Activated T-helper 17 cell treated with anti-CD3 and anti-CD28 coated beads, Interleukin-2, amount 50 U/mL, for 72 hours (primary cell): Measurements from ENCODE around the gene KIF9. TPM values are rescaled to one million over a fixed set of nuclear protein-coding genes. Genes with fewer than 3 reads are reported as not detected.
"Not testable (repeated sequence)": the region's sequence is repeated elsewhere in the genome, so short reads cannot be mapped to it uniquely, and the experiment has no call there.

Experiments
- ATAC-seq: fragments of 150-1000 bp; cut with Tn5 transposase; replicated peaks from 2 replicates; pipeline ENCODE4 v1.10.0; 2021; ENCODE audit warnings: mild to moderate bottlenecking, moderate library complexity
- H3K27ac Mint-ChIP-seq: one replicate; pipeline ENCODE4 v1.8.0; 2022; ENCODE audit warnings: mixed read lengths
- H3K27me3 Mint-ChIP-seq: one replicate; pipeline ENCODE4 v1.8.0; 2022; ENCODE audit warnings: mixed read lengths
- H3K36me3 Mint-ChIP-seq: one replicate; pipeline ENCODE4 v1.8.0; 2022; ENCODE audit warnings: low read depth, mild to moderate bottlenecking, mixed read lengths
- H3K4me1 Mint-ChIP-seq: one replicate; pipeline ENCODE4 v1.8.0; 2022; ENCODE audit warnings: mixed read lengths
- H3K4me3 Mint-ChIP-seq: one replicate; pipeline ENCODE4 v1.8.0; 2022; ENCODE audit warnings: mild to moderate bottlenecking, mixed read lengths
- H3K9me3 Mint-ChIP-seq: one replicate; pipeline ENCODE4 v1.8.0; 2022; ENCODE audit warnings: mixed read lengths
- total RNA-seq, 2 donors: library from RNA; stranded (reverse); gene quantifications; one replicate each; pipeline ENCODE4 v1.2.3, GENCODE V29; 2022

The KIF9 gene, protein sequence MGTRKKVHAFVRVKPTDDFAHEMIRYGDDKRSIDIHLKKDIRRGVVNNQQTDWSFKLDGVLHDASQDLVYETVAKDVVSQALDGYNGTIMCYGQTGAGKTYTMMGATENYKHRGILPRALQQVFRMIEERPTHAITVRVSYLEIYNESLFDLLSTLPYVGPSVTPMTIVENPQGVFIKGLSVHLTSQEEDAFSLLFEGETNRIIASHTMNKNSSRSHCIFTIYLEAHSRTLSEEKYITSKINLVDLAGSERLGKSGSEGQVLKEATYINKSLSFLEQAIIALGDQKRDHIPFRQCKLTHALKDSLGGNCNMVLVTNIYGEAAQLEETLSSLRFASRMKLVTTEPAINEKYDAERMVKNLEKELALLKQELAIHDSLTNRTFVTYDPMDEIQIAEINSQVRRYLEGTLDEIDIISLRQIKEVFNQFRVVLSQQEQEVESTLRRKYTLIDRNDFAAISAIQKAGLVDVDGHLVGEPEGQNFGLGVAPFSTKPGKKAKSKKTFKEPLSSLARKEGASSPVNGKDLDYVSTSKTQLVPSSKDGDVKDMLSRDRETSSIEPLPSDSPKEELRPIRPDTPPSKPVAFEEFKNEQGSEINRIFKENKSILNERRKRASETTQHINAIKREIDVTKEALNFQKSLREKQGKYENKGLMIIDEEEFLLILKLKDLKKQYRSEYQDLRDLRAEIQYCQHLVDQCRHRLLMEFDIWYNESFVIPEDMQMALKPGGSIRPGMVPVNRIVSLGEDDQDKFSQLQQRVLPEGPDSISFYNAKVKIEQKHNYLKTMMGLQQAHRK
- 1 to 10 TPM; 3.0 to 5.6 TPM for total RNA-seq

DNA sequence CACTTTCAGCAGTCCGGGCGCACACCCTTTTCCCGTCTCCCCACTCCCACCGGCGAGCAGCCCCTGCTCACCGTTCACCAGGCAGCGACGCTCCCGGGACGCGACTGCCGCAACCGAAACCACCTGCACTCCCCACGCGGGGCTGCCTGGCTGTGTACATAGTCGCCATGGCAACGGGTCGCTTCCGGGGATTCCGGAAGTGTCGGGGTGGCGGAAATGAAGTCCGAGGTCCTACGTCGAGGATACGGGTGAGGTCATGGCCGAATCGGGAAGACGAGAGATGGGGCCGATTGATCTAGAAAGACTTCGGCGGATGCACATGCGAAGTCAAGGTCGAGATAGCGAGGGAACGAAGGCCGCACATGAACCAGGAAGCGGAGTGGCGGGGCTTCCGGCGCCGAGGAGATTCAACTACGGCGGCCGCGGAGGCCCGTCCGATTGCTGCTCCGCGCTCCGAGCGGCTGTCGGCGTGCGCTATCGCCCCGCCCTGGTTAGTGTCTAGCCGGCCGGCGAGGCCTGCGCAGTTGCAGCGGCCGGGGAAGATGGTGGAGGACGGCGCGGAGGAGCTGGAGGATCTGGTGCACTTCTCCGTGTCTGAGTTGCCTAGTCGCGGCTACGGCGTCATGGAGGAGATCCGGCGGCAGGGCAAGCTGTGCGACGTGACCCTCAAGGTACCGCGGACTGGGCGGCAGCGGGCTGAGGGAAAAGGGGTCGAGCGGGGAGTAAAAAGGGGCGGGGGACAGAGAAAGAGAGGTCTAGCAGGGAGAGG is at the start of gene KIF9, which contains the start of gene KLHL18:
Gene KIF9, minus strand, starts transcription at position 376 of the 769 bp plus-strand sequence. CDS start 5,425 bp downstream, outside the sequence.
Gene KLHL18, plus strand, starts transcription at position 521 of the 769 bp plus-strand sequence. Its CDS starts 22 bp downstream, at position 543.
- H3K27me3 Mint-ChIP-seq: no peaks in the 10 kb centered on the region
- peaks cover 13% of the 10 kb centered on the region for H3K4me1 Mint-ChIP-seq
- peaks cover 45% of the 10 kb centered on the region for H3K36me3 Mint-ChIP-seq
- peak within 1 kb of the TSS; percentile 98 for H3K27ac Mint-ChIP-seq
- peak; percentile 93 for ATAC-seq
- no peaks in the 10 kb centered on the region for H3K9me3 Mint-ChIP-seq
- H3K4me3 Mint-ChIP-seq: peak within 1 kb of the TSS; percentile 97

DNA sequence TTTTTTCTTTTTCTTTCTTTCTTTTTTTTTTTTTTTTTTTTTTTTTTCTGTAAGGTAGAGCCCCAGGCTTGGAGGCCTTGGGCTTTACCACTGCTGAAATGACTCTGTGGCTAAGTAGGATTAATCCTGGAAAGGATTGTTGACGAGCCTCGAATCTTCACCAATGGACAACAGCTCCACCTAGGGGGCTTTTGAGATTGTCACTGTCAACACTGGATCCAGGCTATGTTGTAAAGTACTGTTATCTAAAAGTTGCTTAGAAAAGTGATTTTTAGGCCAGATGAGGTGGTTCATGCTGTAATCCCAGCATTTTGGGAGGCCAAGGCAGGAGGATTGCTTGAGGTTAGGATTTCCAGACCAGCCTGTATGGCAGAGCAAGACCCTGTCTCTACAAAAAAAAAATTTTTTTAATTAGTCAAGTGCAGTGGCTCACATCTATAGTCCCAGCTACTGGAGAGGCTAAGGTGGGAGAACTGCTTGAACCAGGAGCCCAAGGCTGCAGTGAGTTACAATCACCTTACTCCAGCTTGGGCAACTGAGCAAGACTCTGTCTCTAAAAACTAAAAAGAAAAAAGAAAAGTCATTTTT is 41.8 kb upstream of the KIF9 start:
- H3K36me3 Mint-ChIP-seq: peaks cover 98% of the 10 kb centered on the region
- H3K4me3 Mint-ChIP-seq: no peak overlapping the region
- H3K27ac Mint-ChIP-seq: no peak overlapping the region
- no peaks in the 10 kb centered on the region for H3K27me3 Mint-ChIP-seq
- no peaks in the 10 kb centered on the region for H3K4me1 Mint-ChIP-seq
- no peaks in the 10 kb centered on the region for H3K9me3 Mint-ChIP-seq
- ATAC-seq: peak; percentile 72

DNA sequence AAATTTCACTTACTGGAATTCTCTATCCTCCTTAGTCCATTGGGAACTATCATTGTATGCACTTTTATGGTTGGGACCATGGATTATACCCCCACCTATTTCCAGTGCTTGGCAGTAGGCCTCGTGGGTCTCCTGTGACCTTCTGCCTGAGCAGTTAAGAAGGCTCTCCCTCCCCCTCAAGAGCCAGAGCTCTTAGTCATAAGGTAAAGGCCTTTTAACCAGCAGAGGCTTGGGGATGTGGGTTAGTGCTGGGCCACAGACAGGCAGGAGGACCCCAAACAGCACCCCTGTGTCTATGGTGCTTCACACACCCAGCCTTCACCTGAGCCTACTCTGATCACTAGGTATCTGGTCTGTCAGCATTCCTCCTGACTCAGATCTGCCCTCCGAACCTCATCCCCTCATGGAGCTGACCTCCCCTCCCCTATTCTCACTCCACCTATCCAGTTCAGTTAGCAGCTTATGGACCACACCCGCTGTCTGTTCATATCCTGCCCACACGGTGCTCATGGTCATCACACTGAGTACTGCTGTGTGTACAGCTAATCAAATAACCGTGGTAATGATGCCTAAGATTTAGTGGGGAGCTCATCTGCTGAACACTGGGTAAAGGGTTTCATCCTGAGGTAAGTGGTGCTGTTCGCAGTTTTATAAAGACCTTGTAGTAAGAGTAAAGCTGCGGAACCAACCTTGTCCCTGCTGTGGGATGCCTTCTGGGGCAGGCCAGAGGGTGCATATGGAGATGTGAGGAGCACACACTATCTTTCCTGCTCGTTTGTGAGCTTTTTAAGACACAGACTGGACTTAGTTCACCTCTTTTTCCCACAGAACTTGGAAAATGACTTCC is 41.1 kb upstream of the KIF9 start:
- H3K9me3 Mint-ChIP-seq: no peaks in the 10 kb centered on the region
- peaks cover 98% of the 10 kb centered on the region for H3K36me3 Mint-ChIP-seq
- no peak overlapping the region for H3K4me3 Mint-ChIP-seq
- ATAC-seq: peak; percentile 28
- no peaks in the 10 kb centered on the region for H3K4me1 Mint-ChIP-seq
- peak overlapping the region; percentile 77 for H3K27ac Mint-ChIP-seq
- H3K27me3 Mint-ChIP-seq: no peaks in the 10 kb centered on the region

DNA sequence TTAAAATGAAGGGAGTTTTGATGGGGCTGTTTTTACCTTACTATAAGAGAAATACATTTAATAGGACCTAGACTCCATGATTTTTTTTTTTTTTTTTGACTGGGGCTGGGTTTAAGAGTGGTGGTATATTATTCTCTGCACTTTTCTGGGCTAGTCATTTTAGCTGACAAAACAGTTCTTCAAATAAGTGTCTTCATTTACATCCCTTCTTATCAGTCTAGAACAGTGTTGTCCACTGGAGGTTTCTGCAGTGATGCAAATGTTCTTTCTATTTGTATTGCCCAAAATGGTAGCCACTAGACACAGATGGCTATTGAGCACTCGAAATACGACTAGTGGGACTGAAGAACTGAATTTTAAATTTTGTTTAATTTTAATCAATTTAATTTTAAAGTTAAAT is 37.4 kb upstream of the KIF9 start:
- Mint-ChIP-seq H3K27me3 (no peaks in the 10 kb centered on the region), H3K36me3 (peaks cover 66% of the 10 kb centered on the region), H3K27ac (peak overlapping the region; percentile 61), H3K4me3 (no peak overlapping the region), H3K4me1 (no peaks in the 10 kb centered on the region), H3K9me3 (no peaks in the 10 kb centered on the region)
- no peak for ATAC-seq

DNA sequence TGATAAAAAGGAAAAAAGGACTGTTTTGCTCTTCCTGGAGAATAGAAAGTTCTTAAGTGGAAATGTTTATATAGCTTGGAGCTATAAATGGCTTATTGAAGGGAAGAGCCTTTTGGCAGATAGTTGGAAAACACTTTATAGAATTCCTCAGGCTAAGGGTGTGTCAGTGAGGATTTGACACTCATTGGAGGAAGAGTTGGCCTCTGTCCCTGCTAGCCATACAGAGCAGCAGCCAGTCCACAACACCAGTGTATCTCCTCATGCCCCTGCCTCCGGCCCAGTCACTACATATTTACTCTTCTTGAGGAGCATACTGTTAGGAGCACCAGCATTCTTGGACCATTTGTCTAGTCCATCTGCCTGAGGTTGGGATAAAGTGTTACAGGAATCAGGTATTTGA is 36.3 kb upstream of the KIF9 start:
- no peak overlapping the region for H3K27ac Mint-ChIP-seq
- no peak overlapping the region for H3K4me3 Mint-ChIP-seq
- no peaks in the 10 kb centered on the region for H3K27me3 Mint-ChIP-seq
- H3K36me3 Mint-ChIP-seq: peaks cover 56% of the 10 kb centered on the region
- no peaks in the 10 kb centered on the region for H3K4me1 Mint-ChIP-seq
- no peaks in the 10 kb centered on the region for H3K9me3 Mint-ChIP-seq
- ATAC-seq: no peak

DNA sequence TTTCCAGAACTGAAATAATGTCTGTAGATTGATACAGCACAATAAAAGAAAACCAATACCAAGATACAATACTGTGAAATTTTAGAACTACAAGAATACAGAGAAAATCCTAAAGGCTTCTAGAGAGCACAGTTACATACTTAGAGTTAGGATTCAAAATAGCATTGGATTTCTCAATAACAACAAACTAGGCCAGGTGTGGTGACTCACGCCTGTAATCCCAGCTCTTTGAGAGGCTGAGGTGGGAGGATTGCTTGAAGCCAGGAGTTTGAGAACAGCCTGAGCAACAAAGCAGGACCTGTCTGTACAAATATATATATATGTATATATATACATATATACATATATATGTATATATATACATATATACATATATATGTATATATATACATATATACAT is 33.6 kb upstream of the KIF9 start:
- H3K36me3 Mint-ChIP-seq: peaks cover 36% of the 10 kb centered on the region
- not testable (repeated sequence) for ATAC-seq, H3K9me3 Mint-ChIP-seq, H3K4me1 Mint-ChIP-seq, H3K27me3 Mint-ChIP-seq, H3K27ac Mint-ChIP-seq, H3K4me3 Mint-ChIP-seq

DNA sequence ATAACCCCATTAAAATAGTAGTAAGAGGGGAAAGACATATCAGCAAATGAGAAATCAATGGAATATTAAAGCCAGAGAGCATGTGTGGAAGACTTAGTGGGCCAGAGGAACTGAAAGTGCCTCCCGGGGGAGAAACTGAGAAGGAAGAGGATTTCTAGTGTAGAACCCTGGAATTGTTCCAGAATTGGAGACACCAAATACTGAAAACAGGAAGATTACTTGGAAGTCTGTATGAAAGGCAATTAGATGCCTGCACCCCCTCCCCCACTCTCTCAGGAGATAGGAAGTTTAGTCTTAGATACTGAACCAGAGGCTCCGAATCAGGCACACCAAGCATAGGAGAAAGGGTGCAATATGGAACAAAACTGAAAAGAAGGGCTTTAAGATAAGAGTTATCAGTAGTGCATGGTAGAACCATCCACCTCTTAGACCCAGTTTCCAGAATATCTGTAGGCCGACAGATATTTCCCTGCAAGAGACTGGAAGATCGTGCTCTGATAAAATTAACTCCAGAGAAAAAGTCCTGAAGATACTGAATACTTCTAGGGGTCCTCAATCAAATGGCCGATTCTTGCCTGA is 32.6 kb upstream of the KIF9 start:
- no peak overlapping the region for H3K4me3 Mint-ChIP-seq
- no peaks in the 10 kb centered on the region for H3K27me3 Mint-ChIP-seq
- peaks cover 30% of the 10 kb centered on the region for H3K36me3 Mint-ChIP-seq
- ATAC-seq: no peak
- H3K9me3 Mint-ChIP-seq: no peaks in the 10 kb centered on the region
- H3K4me1 Mint-ChIP-seq: peaks cover 6% of the 10 kb centered on the region
- peak overlapping the region; percentile 62 for H3K27ac Mint-ChIP-seq

DNA sequence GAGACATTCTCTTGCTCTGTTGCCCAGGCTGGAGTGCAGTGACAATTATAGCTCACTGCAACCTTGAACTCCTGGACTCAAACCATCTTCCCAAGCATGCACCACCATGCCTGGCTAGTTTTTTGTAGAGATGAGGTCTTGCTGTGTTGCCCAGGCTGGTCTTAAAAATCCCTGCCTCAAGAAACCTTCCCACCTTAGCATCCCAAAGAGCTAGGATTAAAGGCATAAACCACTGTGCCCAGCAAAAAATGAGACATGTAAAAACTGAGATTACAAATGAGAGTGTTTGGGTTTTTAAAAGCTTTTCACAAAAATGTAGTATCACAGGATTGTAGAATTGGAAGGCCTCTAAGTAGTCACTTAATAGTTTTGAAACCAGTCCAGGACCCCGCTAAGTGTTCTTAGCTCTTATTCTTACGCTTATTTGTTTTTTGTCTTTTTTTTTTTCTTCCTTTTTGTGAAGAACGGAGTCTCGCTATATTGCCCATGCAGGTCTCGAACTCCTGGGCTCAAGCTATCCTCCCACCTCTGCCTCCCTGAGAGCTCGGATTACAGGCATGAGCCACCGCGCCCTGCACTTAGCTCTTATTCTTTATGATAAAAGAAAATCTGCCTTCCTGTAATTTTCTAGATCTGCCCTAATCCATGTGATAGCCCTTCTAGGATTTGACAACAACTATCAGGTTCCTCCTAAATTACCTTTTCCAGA is 31.6 kb upstream of the KIF9 start:
- ATAC-seq: no peak
- Mint-ChIP-seq H3K4me3 (no peak overlapping the region), H3K27me3 (no peaks in the 10 kb centered on the region), H3K27ac (peak overlapping the region; percentile 62), H3K36me3 (peaks cover 21% of the 10 kb centered on the region), H3K9me3 (no peaks in the 10 kb centered on the region), H3K4me1 (peaks cover 6% of the 10 kb centered on the region)

DNA sequence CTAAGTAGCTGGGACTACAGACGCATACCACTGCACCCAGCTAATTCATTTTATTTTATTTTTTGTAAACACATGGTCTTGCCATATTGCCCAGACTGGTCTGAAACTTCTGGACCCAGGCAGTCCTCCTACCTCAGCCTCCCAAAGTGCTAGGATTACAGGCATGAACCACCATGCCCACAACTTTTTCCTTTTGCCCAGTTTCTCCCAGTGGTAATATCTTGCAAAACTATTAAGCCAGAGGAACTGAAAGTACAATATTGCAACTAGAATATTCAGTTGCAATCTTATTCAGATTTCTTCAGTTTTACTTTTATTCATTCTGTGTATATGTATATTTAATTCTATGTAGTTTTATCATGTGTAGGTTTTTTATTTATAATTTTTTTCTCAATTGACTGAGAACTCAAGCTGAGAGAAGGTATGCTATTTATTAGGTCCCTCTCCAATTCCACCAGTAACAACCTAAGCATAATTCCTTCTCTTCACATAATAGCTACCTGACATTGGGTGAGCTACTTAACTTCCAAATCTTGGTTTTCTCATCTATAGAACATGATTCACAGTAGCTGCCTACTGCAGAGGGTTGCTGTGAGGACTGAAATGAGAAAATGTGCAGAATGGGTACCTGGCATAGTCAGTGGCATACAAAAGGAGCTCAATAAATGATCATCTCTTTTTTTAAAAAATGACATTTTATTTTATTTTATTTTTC is 30.9 kb upstream of the KIF9 start:
- no peaks in the 10 kb centered on the region for H3K27me3 Mint-ChIP-seq
- H3K36me3 Mint-ChIP-seq: peaks cover 18% of the 10 kb centered on the region
- ATAC-seq: peak; percentile 80
- H3K4me1 Mint-ChIP-seq: peaks cover 6% of the 10 kb centered on the region
- H3K27ac Mint-ChIP-seq: peak overlapping the region; percentile 35
- H3K9me3 Mint-ChIP-seq: no peaks in the 10 kb centered on the region
- H3K4me3 Mint-ChIP-seq: no peak overlapping the region

DNA sequence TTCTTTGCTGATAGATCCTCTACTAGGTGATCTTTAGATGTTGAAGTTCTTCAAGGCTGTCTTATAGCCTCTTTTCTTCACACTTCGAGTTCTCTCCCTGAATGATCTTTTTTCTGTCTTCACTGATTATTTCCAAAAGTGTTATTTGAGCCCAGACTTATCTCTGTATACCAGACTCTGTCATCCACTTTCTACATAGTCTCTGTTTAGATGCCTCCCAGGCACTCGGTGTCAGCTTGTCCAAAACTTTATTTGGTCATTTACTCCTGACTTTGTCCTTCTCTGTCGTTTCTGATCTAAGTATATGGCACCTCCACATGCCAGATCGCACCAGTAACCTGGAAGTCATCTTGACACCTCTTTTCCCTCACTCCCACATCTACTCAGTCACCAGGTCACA is 27.8 kb upstream of the KIF9 start:
- peak overlapping the region; percentile 0 for H3K27ac Mint-ChIP-seq
- H3K36me3 Mint-ChIP-seq: peaks cover 40% of the 10 kb centered on the region
- H3K9me3 Mint-ChIP-seq: no peaks in the 10 kb centered on the region
- H3K4me1 Mint-ChIP-seq: peaks cover 11% of the 10 kb centered on the region
- ATAC-seq: no peak
- no peak overlapping the region for H3K4me3 Mint-ChIP-seq
- H3K27me3 Mint-ChIP-seq: no peaks in the 10 kb centered on the region

DNA sequence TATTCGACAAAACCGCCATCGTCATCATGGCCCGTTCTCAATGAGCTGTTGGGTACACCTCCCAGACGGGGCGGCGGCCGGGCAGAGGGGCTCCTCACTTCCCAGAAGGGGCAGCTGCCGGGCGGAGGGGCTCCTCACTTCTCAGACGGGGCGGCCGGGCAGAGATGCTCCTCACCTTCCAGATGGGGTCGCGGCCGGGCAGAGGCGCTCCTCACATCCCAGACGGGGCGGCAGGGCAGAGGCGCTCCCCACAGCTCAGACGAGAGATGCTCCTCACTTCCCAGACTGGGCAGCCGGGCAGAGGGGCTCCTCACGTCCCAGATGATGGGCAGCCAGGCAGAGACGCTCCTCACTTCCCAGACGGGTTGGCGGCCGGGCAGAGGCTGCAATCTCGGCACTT is 26.6 kb upstream of the KIF9 start:
- not testable (repeated sequence) for H3K4me3 Mint-ChIP-seq, H3K27ac Mint-ChIP-seq, H3K9me3 Mint-ChIP-seq, H3K27me3 Mint-ChIP-seq, ATAC-seq
- Mint-ChIP-seq H3K4me1 (peaks cover 15% of the 10 kb centered on the region), H3K36me3 (peaks cover 51% of the 10 kb centered on the region)

DNA sequence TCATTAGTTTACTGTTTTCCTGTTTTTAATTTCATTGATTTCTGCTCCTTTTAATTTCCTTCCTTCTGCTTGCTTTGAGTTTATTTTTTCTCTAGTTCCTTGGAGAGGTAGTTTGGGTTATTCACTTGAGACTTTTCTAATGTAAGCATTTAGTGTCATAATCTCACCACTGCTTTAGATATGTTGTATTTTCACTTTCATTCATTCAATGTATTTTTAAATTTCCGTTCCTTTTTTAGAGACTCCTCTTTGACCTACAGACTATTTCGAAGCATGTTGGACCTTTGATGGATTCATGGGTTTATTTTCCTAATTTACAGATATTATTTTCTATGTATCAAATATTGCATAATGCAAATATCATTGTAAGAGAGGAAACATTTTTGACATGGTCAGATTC is 23.4 kb upstream of the KIF9 start:
- H3K9me3 Mint-ChIP-seq: no peaks in the 10 kb centered on the region
- H3K27ac Mint-ChIP-seq: no peak overlapping the region
- no peaks in the 10 kb centered on the region for H3K27me3 Mint-ChIP-seq
- H3K36me3 Mint-ChIP-seq: peaks cover 65% of the 10 kb centered on the region
- H3K4me3 Mint-ChIP-seq: no peak overlapping the region
- H3K4me1 Mint-ChIP-seq: peaks cover 14% of the 10 kb centered on the region
- ATAC-seq: no peak
